HG03354 (cell line): ENCODE measurements around the gene NTN1.

Experiments
- ATAC-seq: cut with Tn5 transposase; IDR thresholded peaks from one replicate; pipeline ENCODE4 v1.9.1; 2021; ENCODE audit warnings: mild to moderate bottlenecking; ENCODE audit not compliant: unreplicated experiment, poor library complexity, severe bottlenecking

The NTN1 gene

GRCh38 chr17:9274973-9275372 lies 253.7 kb downstream of the NTN1 start:
- ATAC-seq, result no peak

GRCh38 chr17:9279893-9280292 lies 258.6 kb downstream of the NTN1 start:
- no peak for ATAC-seq

DNA sequence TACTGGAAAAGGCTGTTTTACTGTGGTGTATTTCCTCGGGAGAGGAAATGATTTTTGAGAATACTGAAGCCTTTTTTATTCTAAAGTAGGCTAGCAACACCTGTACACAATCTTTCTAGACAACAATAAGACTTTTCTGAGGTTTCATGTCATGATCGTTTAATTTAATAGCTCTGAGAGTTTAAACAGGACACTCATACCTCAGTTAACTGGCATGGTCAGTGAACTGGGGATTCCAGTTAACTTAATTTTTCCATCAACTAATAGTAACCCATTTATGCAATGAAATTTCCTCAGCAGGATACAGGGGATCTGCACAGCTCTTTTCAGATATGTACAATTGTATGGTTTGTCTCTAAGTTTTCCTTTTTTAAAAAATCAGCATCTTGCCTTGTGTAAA lies 262.6 kb downstream of the NTN1 start:
- ATAC-seq, result no peak

- ATAC-seq, result no peak
Observed at GRCh38 chr17:9284884-9285283, 263.6 kb downstream of the NTN1 start.

GRCh38 chr17:9285602-9286427 lies 264.5 kb downstream of the NTN1 start:
- no peak for ATAC-seq

GRCh38 chr17:9286434-9286833 lies 265.1 kb downstream of the NTN1 start:
- no peak for ATAC-seq

DNA sequence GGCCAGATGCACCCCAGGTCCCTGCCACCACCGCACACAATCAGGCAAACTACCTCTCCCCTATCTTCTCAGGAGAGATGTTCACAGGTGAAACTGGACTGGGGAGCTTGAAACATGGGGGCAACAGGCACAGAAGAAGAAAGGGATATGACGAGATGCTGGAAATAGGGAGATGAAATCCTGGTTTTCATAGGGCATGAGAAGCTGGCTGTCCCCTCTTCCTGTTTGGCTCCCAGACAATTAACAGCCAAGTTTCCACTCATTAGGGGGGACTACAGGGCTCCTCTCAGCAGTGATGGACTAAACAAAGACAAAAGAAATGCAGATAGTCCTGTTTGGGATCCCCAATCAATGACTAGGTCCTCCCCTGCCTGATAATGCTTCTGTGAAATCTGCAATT lies 266.0 kb downstream of the NTN1 start:
- no peak for ATAC-seq

GRCh38 chr17:9290226-9290613 lies 268.9 kb downstream of the NTN1 start:
- no peak for ATAC-seq

- ATAC-seq, result no peak
Observed at GRCh38 chr17:9291912-9292560, 270.7 kb downstream of the NTN1 start.

GRCh38 chr17:9292561-9292941 lies 271.2 kb downstream of the NTN1 start:
- no peak for ATAC-seq
